Keratinocyte (primary cell): ENCODE measurements around the gene CD24. TPM values are rescaled to one million over a fixed set of nuclear protein-coding genes. Genes with fewer than 3 reads are reported as not detected.
A peak's percentile ranks its signal among the peaks of the same experiment; 100 is the strongest.

Experiments
- DNase-seq: peaks from one replicate; pipeline ENCODE4 v3.0.0-alpha.2; 2011; ENCODE audit warnings: low read depth, missing footprints, low spot score
- FAIRE-seq: peaks from 2 replicates; lab custom pipeline; 2011; peaks lifted over from hg19 to GRCh38; lab: Jason Lieb, UNC
- H2AFZ ChIP-seq: 2 replicates; pipeline ENCODE4 v1.6.0; 2012; ENCODE audit warnings: low read length, control low read depth, inconsistent platforms; ENCODE audit not compliant: control insufficient read depth
- H3K27ac ChIP-seq: 2 replicates; pipeline ENCODE4 v1.5.1; 2011; ENCODE audit warnings: low read length; ENCODE audit not compliant: control insufficient read depth, insufficient read depth
- H3K27me3 ChIP-seq: 3 replicates; pipeline ENCODE4 v1.6.0; 2011; ENCODE audit warnings: low read length; ENCODE audit not compliant: control insufficient read depth, insufficient read depth; ENCODE audit errors: extremely low read depth
- H3K36me3 ChIP-seq, 2 experiments: 2 replicates in 1 of 2; 3 replicates in 1 of 2; pipeline ENCODE4 v1.5.1; 2011; ENCODE audit warnings: low read length in 2 of 2, mild to moderate bottlenecking in 1 of 2; ENCODE audit not compliant: control insufficient read depth in 2 of 2, insufficient read depth in 2 of 2; ENCODE audit errors: extremely low read depth in 1 of 2
- H3K4me1 ChIP-seq: 3 replicates; pipeline ENCODE4 v1.5.1; 2011; ENCODE audit warnings: low read length; ENCODE audit not compliant: control insufficient read depth, insufficient read depth; ENCODE audit errors: extremely low read depth
- H3K4me2 ChIP-seq: 3 replicates; pipeline ENCODE4 v1.6.0; 2011; ENCODE audit warnings: low read depth, low read length; ENCODE audit not compliant: control insufficient read depth, insufficient read depth; ENCODE audit errors: extremely low read depth
- H3K4me3 ChIP-seq, 3 experiments: fragments of 200-600 bp in 1 of 3; sonication (generic) in 1 of 3; 2 replicates in 2 of 3; 3 replicates in 1 of 3; pipeline ENCODE4 v1.5.1; 2011 to 2016; ENCODE audit warnings: low read length in 3 of 3, mild to moderate bottlenecking in 3 of 3, control low read depth in 2 of 3, inconsistent platforms in 1 of 3, low read depth in 1 of 3, mixed read lengths in 1 of 3, mixed run types in 1 of 3, moderate library complexity in 1 of 3; ENCODE audit not compliant: control insufficient read depth in 2 of 3, insufficient read depth in 2 of 3; ENCODE audit errors: extremely low read depth in 1 of 3
- H3K79me2 ChIP-seq: 2 replicates; pipeline ENCODE4 v1.6.0; 2012; ENCODE audit warnings: low read length; ENCODE audit not compliant: control insufficient read depth, insufficient read depth
- H3K9ac ChIP-seq: 3 replicates; pipeline ENCODE4 v1.6.0; 2011; ENCODE audit warnings: low read length; ENCODE audit not compliant: control insufficient read depth, insufficient read depth; ENCODE audit errors: extremely low read depth
- H3K9me1 ChIP-seq: 3 replicates; pipeline ENCODE4 v1.6.0; 2011; ENCODE audit warnings: low read length; ENCODE audit not compliant: control insufficient read depth, insufficient read depth; ENCODE audit errors: extremely low read depth
- H3K9me3 ChIP-seq: 2 replicates; pipeline ENCODE4 v1.5.1; 2012; ENCODE audit warnings: low read depth, low read length; ENCODE audit not compliant: control insufficient read depth
- H4K20me1 ChIP-seq: 3 replicates; pipeline ENCODE4 v1.6.0; 2011; ENCODE audit warnings: low read length; ENCODE audit not compliant: control insufficient read depth, insufficient read depth; ENCODE audit errors: extremely low read depth
- EZH2 ChIP-seq: IDR thresholded peaks from one replicate; pipeline ENCODE4 v1.6.1; 2012; ENCODE audit warnings: inconsistent platforms, mild to moderate bottlenecking, low read length, moderate library complexity
- dilution Hi-C: fragments of 300-500 bp; cut with MboI; formaldehyde crosslinking; loops from one replicate; pipeline ENCODE4 v1.7.0; 2020; ENCODE audit warnings: low sequenced_read_pairs; ENCODE audit not compliant: extremely low pct_ligation_motif_present
- polyA plus RNA-seq, 5 experiments: library from polyadenylated mRNA; depleted of rRNA in 3 of 5; stranded (reverse) in 3 of 5; stranded (forward) in 1 of 5; unstranded in 1 of 5; fragments of >200 nt; gene quantifications; 1 replicate in 1 of 5; 2 replicates in 3 of 5; 3 replicates in 1 of 5; pipeline versions ENCODE4 v1.2.1 to v1.2.3, GENCODE V29; 2011 to 2012; ENCODE audit warnings: missing spikeins in 2 of 5, low read depth in 1 of 5, low replicate concordance in 1 of 5
- TF ChIP-seq, protein P1 (sequence below), 3 experiments: IDR thresholded peaks in 1 of 3; conservative IDR thresholded peaks in 1 of 3; optimal IDR thresholded peaks in 1 of 3; 2 replicates in 2 of 3; 3 replicates in 1 of 3; pipeline versions ENCODE3 to v1.5.1; 2011; ENCODE audit warnings: low read length in 3 of 3, mild to moderate bottlenecking in 3 of 3, moderate library complexity in 2 of 3, control low read depth in 1 of 3, inconsistent platforms in 1 of 3; ENCODE audit not compliant: insufficient read depth in 2 of 3; ENCODE audit errors: extremely low read depth in 1 of 3

Gene CD24
- polyA plus RNA-seq, 1 donor (not counting 4 experiments of a cell fraction or from before 2014, with no cell fraction given): 681 TPM

DNA sequence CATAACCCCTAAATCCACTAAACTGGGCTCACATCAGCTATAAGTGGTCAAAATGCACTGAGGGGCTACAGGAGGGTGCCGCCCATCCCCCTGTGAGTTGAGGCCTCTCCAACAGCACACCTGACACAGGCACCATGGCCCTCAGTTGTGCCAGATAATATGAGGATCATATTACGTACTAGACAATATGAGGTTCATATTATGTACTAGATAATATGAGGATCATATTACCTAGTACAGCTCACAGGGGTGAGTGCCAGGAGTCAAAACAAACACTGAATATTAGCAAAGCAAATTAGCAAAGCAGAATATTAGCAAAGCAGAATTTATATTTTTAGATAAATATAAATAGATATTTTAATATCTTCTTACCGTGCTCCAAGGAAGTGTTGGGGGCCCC lies 35.3 kb downstream of the CD24 start:
- no peak overlapping the region for H3K27ac ChIP-seq
- H4K20me1 ChIP-seq: no peaks in the 10 kb centered on the region
- H3K79me2 ChIP-seq: no peaks in the 10 kb centered on the region
- H3K4me2 ChIP-seq: no peak overlapping the region
- no peaks in the 10 kb centered on the region for H3K9me1 ChIP-seq
- H3K9ac ChIP-seq: no peak overlapping the region
- TF ChIP-seq, protein P1, sequence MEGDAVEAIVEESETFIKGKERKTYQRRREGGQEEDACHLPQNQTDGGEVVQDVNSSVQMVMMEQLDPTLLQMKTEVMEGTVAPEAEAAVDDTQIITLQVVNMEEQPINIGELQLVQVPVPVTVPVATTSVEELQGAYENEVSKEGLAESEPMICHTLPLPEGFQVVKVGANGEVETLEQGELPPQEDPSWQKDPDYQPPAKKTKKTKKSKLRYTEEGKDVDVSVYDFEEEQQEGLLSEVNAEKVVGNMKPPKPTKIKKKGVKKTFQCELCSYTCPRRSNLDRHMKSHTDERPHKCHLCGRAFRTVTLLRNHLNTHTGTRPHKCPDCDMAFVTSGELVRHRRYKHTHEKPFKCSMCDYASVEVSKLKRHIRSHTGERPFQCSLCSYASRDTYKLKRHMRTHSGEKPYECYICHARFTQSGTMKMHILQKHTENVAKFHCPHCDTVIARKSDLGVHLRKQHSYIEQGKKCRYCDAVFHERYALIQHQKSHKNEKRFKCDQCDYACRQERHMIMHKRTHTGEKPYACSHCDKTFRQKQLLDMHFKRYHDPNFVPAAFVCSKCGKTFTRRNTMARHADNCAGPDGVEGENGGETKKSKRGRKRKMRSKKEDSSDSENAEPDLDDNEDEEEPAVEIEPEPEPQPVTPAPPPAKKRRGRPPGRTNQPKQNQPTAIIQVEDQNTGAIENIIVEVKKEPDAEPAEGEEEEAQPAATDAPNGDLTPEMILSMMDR (optimal IDR thresholded peaks at IDR 0.05 in 1 of 3, IDR thresholded peaks at IDR 0.05 in 1 of 3, conservative IDR thresholded peaks at IDR 0.05 in 1 of 3; ENCODE audit: extremely low read depth in 1 of 3, insufficient read depth in 2 of 3, low read length in 3 of 3): no peak
- TF ChIP-seq EZH2: no peak
- dilution Hi-C loops: no loop called here
- H3K36me3 ChIP-seq: no peaks in the 10 kb centered on the region
- FAIRE-seq (no peak), DNase-seq (no peak)
- H3K4me3 ChIP-seq: no peak overlapping the region
- no peaks in the 10 kb centered on the region for H3K27me3 ChIP-seq
- H2AFZ ChIP-seq: no peak overlapping the region
- no peaks in the 10 kb centered on the region for H3K4me1 ChIP-seq
- no peaks in the 10 kb centered on the region for H3K9me3 ChIP-seq

DNA sequence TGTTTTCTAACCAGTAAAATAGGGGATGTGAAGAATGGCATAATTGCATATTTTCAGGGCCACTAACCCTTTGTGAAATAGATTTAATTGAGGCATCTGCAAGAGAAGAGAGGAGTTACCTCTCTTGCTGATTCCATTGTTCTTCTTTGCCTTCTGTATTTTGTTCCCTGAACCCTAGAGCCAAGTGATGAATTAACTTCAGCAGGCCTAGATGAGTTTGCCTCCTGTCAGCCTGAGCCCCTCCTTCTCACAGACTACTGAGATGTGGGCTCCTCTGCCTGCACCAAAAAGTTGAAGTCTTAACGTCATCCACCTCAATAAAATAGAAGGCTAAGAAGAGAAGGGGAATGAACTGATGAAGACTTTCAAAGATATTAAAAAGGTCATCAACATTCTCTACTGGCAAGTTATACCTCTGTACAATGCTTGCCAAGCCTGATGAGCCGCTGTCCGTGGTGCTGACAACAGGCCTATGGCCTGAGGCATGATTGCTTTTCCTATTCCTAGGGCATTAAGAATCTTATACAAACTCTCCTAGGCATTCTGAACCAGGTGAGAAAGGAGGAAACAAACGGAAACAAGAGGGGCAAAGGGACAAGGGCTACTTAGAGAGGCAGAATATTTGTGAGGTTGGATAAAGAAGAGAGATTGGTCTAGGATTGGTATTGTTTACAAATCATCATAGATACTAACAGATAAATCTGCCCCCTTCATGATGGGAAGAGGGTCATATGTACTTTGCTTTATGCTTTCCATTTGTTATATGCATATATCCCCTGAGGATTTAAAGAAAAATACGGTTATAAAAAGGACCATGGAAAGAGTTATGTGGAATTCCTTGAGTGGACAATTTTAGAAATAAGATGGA lies 46.8 kb downstream of the CD24 start:
- dilution Hi-C loops: no loop called here
- DNase-seq: peak; percentile 11
- no peak overlapping the region for H3K9ac ChIP-seq
- H3K9me1 ChIP-seq: no peaks in the 10 kb centered on the region
- no peak overlapping the region for H3K4me3 ChIP-seq
- H4K20me1 ChIP-seq: no peaks in the 10 kb centered on the region
- no peaks in the 10 kb centered on the region for H3K4me1 ChIP-seq
- H2AFZ ChIP-seq: no peak overlapping the region
- no peaks in the 10 kb centered on the region for H3K79me2 ChIP-seq
- no peak for FAIRE-seq
- no peaks in the 10 kb centered on the region for H3K36me3 ChIP-seq
- H3K4me2 ChIP-seq: no peak overlapping the region
- no peak overlapping the region for H3K27ac ChIP-seq
- no peaks in the 10 kb centered on the region for H3K27me3 ChIP-seq
- TF ChIP-seq, protein P1 (optimal IDR thresholded peaks at IDR 0.05 in 1 of 3, IDR thresholded peaks at IDR 0.05 in 1 of 3, conservative IDR thresholded peaks at IDR 0.05 in 1 of 3; ENCODE audit: extremely low read depth in 1 of 3, insufficient read depth in 2 of 3, low read length in 3 of 3): no peak
- TF ChIP-seq EZH2: no peak
- H3K9me3 ChIP-seq: no peaks in the 10 kb centered on the region
